DMS 273 treated with DMSO at 0.1 percent for 48 hours (cell line): ENCODE measurements around the gene NPEPPS.

Source experiments
- DNase-seq: peaks from one replicate; lab custom pipeline; 2025; lab: John Stamatoyannopoulos, UW

Gene NPEPPS

GRCh38 chr17:47632991-47633390 lies 102.1 kb downstream of the NPEPPS start:
- no peak for DNase-seq

GRCh38 chr17:47633996-47634395 lies 103.1 kb downstream of the NPEPPS start:
- DNase-seq, result no peak

- no peak for DNase-seq
These were observed 104.0 kb downstream of the NPEPPS start for GRCh38 chr17:47634870-47635269.

DNA sequence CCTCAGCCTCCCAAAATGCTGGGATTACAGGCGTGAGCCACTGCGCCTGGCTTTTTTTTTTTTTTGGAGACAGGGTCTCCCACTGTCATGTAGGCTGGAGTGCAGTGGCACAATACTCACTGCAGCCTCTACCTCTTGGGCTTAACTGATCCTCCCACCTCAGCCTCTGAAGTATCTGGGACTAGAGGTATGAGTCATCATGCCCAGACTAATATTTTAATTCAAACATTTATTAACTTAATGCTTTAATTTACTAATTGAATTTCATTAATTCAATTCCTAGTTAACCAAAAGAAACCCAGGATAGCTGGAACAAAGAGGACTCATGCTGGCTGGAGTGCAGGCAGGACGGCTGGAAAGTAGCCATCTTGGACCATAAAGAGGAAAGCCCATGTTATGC lies 104.8 kb downstream of the NPEPPS start:
- DNase-seq, result no peak

- DNase-seq, result no peak
These were observed 105.5 kb downstream of the NPEPPS start for GRCh38 chr17:47636273-47637030.

GRCh38 chr17:47638903-47639302 lies 108.0 kb downstream of the NPEPPS start:
- DNase-seq, result no peak

GRCh38 chr17:47640076-47640475 lies 109.2 kb downstream of the NPEPPS start:
- no peak for DNase-seq

- DNase-seq, result no peak
These were observed 110.3 kb downstream of the NPEPPS start for GRCh38 chr17:47641202-47641601.

DNA sequence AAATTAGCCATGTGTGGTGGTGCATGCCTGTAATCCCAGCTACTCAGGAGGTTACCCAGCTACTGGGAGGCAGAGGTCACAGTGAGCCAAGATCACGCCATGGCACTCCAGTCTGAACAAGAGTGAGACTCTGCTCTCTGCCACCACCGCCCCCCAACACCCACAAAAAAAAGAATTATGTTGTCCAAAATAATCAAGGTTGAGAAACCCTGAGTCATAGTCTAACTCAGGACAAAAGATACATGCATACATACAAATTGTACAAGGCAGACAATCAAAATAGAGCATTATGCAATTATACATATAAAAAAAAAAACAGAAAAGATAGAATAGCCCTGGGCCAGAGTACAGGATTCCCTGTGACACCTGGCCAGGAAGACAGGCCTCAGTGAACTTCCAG lies 112.2 kb downstream of the NPEPPS start:
- DNase-seq, result no peak

DNA sequence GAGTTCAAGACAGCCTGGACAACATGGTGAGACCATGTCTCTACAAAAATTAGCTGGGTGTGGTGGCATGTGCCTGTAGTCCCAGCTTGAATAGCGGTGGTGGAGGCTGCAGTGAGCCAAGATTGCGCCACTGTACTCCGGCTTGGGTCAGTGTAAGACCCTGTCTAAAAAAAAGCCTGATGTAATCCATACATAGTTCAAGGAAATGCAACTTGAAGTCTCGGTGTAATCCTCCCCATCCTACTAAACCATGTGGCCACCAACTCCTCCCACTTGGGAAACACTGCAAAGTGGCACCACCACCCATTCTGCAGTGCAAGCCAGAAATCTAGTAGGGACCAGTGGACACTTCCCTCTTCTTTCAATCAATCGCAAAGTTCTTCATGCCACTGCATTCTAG lies 113.4 kb downstream of the NPEPPS start:
- DNase-seq, result no peak

DNA sequence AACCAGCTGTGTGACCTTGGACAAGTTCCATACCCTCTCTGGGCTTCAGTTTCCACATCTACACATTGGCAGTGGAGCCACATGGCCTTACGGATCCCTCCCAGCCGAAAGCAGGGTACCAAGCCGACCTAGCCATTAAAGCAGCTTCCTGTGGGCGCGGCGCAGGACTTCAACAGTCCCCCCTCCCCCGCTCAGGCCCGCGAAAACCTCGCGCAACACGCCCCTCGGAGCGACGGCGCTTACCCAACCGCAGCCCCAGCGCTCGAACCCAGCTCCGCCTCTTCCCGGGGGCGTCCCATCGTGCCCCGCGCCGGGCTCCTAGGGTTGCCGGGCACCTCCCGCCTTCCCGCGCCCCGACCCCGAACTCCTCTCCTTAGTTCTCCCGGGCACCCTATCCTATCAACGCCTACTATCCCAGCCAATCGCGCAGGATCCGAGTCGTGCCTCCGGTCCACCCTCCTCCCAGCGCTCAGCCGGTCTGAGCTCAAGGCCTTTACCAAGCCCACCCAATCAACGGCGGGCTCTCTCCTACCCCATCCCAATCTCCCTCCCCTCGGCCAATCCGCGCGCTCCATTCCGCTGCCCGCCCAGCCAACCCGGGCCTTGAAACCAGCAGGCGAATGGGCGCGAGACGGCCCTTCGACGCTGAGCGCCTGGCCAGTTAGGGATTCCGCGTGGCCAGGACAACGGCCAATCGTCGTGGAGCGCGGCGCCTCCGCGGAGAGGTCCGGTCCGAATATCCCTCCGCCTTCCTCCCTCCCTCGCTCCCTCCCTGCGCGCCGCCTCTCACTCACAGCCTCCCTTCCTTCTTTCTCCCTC lies 118.5 kb downstream of the NPEPPS start, which contains the start of gene KPNB1:
Gene KPNB1 (plus strand): TSS at position 767 of the 819 bp plus-strand sequence. CDS start 326 bp downstream, outside the sequence.
- DNase-seq, result peak; percentile 99

DNA sequence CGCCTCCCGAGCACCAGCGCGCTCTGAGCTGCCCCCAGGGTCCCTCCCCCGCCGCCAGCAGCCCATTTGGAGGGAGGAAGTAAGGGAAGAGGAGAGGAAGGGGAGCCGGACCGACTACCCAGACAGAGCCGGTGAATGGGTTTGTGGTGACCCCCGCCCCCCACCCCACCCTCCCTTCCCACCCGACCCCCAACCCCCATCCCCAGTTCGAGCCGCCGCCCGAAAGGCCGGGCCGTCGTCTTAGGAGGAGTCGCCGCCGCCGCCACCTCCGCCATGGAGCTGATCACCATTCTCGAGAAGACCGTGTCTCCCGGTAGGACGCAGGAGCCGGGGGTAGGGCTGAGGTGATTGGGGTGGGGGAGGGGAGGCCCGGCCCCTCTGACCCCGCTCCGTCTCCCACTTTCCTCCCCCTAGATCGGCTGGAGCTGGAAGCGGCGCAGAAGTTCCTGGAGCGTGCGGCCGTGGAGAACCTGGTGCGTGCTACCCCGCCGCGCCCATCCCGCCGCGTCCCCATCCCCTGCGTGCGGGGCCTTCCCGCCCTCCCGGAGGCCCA lies 119.1 kb downstream of the NPEPPS start:
- DNase-seq, result no peak

DNA sequence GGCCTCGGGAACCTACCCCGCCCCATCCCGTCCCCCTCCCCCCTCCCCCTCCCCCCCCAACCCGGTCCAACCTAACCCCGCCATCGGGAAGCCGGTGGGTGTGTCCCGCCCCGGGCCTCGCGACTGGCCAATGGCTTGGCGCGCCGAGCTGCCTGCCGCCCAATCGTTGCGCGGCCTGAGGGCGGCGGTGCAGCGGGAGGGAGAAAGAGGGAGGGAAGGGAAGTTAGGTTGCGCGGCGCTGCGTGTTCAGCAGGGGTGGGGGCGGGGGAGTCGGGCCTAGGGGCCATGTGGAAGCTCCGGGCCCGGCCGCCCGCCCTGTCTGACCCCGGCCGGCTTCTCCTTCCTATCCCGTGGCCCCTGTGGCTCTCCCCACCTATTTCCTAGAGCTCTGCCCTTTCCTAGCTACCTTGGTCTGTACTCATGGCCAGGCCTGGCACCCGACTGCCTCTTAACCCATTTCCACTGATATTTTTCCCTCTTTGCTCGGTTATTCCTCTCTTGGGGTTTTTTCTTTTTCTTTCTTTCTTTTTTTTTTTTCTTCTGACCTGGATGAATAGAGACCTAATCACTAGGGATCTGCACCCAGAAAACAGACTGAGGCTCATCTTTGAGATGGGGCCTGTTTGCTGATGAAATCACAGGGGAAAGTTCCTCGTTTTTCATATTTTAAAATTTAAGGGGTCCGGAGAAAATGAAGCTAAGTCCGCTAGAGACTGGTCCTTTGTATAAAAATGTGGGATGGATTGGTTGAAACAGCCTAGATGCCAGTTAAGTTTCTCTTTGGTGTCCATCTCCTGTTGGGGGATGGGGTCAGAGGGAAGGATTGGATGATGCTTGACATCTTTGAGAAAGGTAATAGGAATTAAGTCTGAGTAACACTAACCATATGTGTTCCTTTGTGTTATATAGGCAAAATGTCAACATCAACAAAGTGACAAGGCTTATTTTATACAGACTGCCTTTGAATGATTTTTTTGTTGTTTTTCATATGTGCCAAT lies 119.9 kb downstream of the NPEPPS start:
- peak; percentile 91 for DNase-seq

GRCh38 chr17:47651704-47652103 lies 120.8 kb downstream of the NPEPPS start:
- DNase-seq, result no peak

DNA sequence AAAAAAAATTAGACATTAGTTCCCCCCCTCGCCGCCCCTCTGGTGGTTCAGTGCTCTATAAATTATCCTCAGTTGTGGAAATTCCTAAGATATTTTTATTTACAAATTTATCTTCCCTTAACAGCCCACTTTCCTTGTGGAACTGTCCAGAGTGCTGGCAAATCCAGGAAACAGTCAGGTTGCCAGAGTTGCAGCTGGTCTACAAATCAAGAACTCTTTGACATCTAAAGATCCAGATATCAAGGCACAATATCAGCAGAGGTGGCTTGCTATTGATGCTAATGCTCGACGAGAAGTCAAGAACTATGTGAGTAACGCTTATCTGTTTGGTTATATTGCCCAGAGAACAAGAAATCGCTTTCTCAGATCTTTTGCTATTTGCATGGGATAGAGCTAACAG lies 121.7 kb downstream of the NPEPPS start:
- no peak for DNase-seq

GRCh38 chr17:47653442-47653841 lies 122.5 kb downstream of the NPEPPS start:
- DNase-seq, result no peak

GRCh38 chr17:47654991-47655390 lies 124.1 kb downstream of the NPEPPS start:
- DNase-seq, result no peak

GRCh38 chr17:47660064-47660492 lies 129.2 kb downstream of the NPEPPS start:
- DNase-seq, result no peak

DNA sequence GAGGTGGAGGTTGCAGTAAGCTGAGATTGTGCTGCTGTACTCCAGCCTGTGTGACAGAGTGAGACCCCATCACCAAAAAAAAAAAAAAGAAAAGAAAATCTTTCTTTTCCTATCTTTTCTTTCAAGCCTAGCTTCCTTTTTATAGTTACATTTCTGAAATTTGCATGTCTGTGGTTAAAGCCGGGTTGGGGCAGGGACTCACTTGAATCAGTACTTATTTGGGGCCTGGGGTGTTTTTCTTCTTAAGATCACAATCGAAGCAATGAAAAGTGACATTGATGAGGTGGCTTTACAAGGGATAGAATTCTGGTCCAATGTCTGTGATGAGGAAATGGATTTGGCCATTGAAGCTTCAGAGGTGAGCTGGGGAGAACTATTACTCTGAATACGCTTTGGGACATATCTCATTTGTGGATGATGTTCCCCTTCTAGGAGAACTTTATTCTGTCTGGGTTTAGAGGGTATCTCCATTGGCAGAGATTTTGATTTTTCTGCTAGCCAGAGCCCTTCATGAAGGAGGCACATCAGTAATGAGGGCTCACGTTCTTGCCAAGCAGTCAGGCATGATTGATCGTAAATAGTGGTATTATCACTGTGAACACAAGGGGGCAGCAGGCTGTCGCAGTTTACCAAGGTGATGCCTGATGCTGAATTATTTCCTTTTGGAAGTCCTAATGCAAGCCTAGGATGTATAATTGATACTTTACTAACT lies 133.2 kb downstream of the NPEPPS start:
- peak; percentile 31 for DNase-seq

DNA sequence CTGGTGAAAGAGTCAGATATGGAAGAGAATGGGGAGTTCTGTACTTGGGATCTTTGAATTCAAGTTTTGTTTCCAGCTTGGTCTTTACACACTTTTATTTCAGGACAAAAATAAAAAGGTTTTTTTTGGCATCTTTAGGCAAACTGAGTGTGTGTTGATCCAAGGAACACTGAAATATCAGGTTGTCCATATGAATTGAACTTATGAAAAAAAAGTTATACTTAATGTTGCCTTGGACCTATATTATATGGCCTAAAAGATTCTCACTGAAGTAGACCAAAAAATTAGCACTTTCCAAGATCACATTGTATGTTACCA lies 133.7 kb downstream of the NPEPPS start:
- DNase-seq, result no peak

DNA sequence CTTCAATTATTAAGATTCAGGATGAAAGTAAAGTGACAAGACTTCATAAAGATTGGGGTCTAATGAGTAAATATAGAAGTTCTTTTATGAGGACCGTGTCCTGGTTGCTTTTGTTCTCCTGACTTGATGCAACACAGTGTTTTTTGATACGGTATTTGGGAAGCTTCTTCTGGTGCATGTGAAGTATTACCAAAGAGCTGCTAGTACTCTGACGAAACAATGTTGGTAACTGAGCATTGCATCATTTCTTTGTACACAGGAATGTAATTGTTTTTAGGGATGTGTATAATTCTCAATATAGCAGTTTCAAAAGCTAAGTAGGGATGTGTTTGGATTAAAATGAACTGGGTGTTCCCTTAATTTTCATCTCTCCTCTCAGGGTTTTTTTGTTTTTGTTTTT lies 134.7 kb downstream of the NPEPPS start:
- no peak for DNase-seq
